K562 (cell line): Measurements from ENCODE around the gene RYR1. TPM values are rescaled to one million over a fixed set of nuclear protein-coding genes. Genes with fewer than 3 reads are reported as not detected.

Source experiments
- CAMTA2 ChIP-seq: fragments of 250-450 bp; sonication (Bioruptor Pico); conservative IDR thresholded peaks from 2 replicates; pipeline ENCODE4 v1.5.1; 2022
- CBFB ChIP-seq: sonication (generic); formaldehyde crosslinking; IDR thresholded peaks from 2 replicates; pipeline ENCODE4 v1.4.0; 2020; ENCODE audit warnings: mild to moderate bottlenecking, missing genetic modification reagents
- CSDE1 ChIP-seq, 2 experiments: fragments of 450-650 bp; IDR thresholded peaks; 2 replicates each; pipeline ENCODE4 v1.6.1; 2016; ENCODE audit warnings: mild to moderate bottlenecking in 1 of 2
- CTCFL ChIP-seq: IDR thresholded peaks from 2 replicates; pipeline ENCODE4 v1.6.1; 2011; ENCODE audit warnings: borderline replicate concordance, low read depth, mild to moderate bottlenecking, moderate library complexity, low read length; ENCODE audit not compliant: insufficient read depth, poor library complexity, severe bottlenecking
- E2F6 ChIP-seq, 2 experiments: IDR thresholded peaks; 2 replicates each; pipeline ENCODE4 v1.6.1; 2011; ENCODE audit warnings: borderline replicate concordance in 1 of 2, control low read depth in 1 of 2, low read depth in 1 of 2, low read length in 1 of 2, mild to moderate bottlenecking in 1 of 2, mixed read lengths in 1 of 2, moderate library complexity in 1 of 2; ENCODE audit not compliant: insufficient read depth in 1 of 2, insufficient read length in 1 of 2, poor library complexity in 1 of 2, severe bottlenecking in 1 of 2; ENCODE audit errors: extremely low read depth in 1 of 2
- HDAC1 ChIP-seq, 2 experiments: fragments of 450-650 bp; IDR thresholded peaks; 2 replicates each; pipeline ENCODE4 v1.6.1; 2016 to 2017; ENCODE audit warnings: inconsistent platforms in 1 of 2, mild to moderate bottlenecking in 1 of 2, moderate library complexity in 1 of 2
- KLF1 ChIP-seq: fragments of 450-650 bp; IDR thresholded peaks from 2 replicates; pipeline ENCODE4 v1.6.1; 2016; ENCODE audit warnings: missing genetic modification characterization, missing compliant biosample characterization
- MEIS2 ChIP-seq: fragments of 450-650 bp; IDR thresholded peaks from 2 replicates; pipeline ENCODE4 v1.6.1; 2014; ENCODE audit warnings: mild to moderate bottlenecking; ENCODE audit not compliant: partially characterized antibody
- NFIC ChIP-seq: fragments of 450-650 bp; IDR thresholded peaks from 2 replicates; pipeline ENCODE4 v1.6.1; 2017; ENCODE audit warnings: mild to moderate bottlenecking, inconsistent platforms
- NR2C2 ChIP-seq, 2 experiments: fragments of 200-800 bp in 1 of 2; sonication (Bioruptor generic) in 1 of 2; sonication (generic) in 1 of 2; formaldehyde crosslinking in 1 of 2; IDR thresholded peaks; 2 replicates each; pipeline versions ENCODE4 v1.6.1 to v1.8.0; 2016 to 2022; ENCODE audit warnings: mild to moderate bottlenecking in 1 of 2, missing compliant biosample characterization in 1 of 2, missing genetic modification characterization in 1 of 2, missing genetic modification reagents in 1 of 2
- RHOXF2B ChIP-seq: fragments of 250-450 bp; sonication (Bioruptor Pico); conservative IDR thresholded peaks from 2 replicates; pipeline ENCODE4 v1.5.1; 2021
- SIN3A ChIP-seq, 2 experiments: fragments of 150-350 bp in 1 of 2; IDR thresholded peaks; 2 replicates each; pipeline ENCODE4 v1.6.1; 2011 to 2016; ENCODE audit warnings: borderline replicate concordance in 2 of 2, low read depth in 2 of 2, low read length in 2 of 2, mild to moderate bottlenecking in 2 of 2, moderate library complexity in 2 of 2; ENCODE audit not compliant: control insufficient read depth in 1 of 2
- TCF15 ChIP-seq: fragments of 250-450 bp; sonication (Bioruptor Pico); IDR thresholded peaks from 2 replicates; pipeline ENCODE4 v1.8.0; 2022; ENCODE audit warnings: moderate library complexity, mild to moderate bottlenecking, inconsistent platforms
- TFAP4 ChIP-seq: sonication (generic); formaldehyde crosslinking; IDR thresholded peaks from 2 replicates; pipeline ENCODE4 v1.8.0; 2022; ENCODE audit warnings: missing genetic modification reagents, mild to moderate bottlenecking, moderate library complexity, borderline replicate concordance
- TGIF2 ChIP-seq: sonication (generic); formaldehyde crosslinking; IDR thresholded peaks from 2 replicates; pipeline ENCODE4 v1.8.1; 2022; ENCODE audit warnings: mild to moderate bottlenecking, missing genetic modification reagents, moderate library complexity
- VEZF1 ChIP-seq: fragments of 200-800 bp; sonication (Bioruptor generic); IDR thresholded peaks from 2 replicates; pipeline ENCODE4 v1.6.1; 2017; ENCODE audit warnings: missing genetic modification characterization, missing compliant biosample characterization
- ZBTB33 ChIP-seq: sonication (generic); formaldehyde crosslinking; IDR thresholded peaks from 2 replicates; pipeline ENCODE4 v1.8.1; 2023; ENCODE audit warnings: mild to moderate bottlenecking, missing genetic modification reagents
- ZNF431 ChIP-seq: sonication (generic); formaldehyde crosslinking; IDR thresholded peaks from 2 replicates; pipeline ENCODE4 v1.8.0; 2022; ENCODE audit warnings: mild to moderate bottlenecking, missing genetic modification reagents
- ZNF561 ChIP-seq: fragments of 450-650 bp; formaldehyde crosslinking; conservative IDR thresholded peaks from 2 replicates; pipeline ENCODE4 v1.4.0; 2020; ENCODE audit warnings: mild to moderate bottlenecking, moderate library complexity
- polyA plus RNA-seq, 8 experiments: library from polyadenylated mRNA; depleted of rRNA in 4 of 8; stranded (reverse) in 5 of 8; unstranded in 3 of 8; fragments of >200 nt; fragmentation: Nextera tagmentation in 2 of 8; fragmentation: Illumina TruSeq in 1 of 8; extraction: Ambion mirVana in 2 of 8; extraction: Trizol in 1 of 8; gene quantifications; 2 replicates each; pipeline versions ENCODE4 v1.2.1 to v1.2.3, GENCODE V29; 2011 to 2014; ENCODE audit warnings: inconsistent platforms in 1 of 8, missing spikeins in 1 of 8
- total RNA-seq, 7 experiments: library from RNA; depleted of rRNA in 6 of 7; stranded (reverse); fragments of >200 nt in 6 of 7; fragmentation: Illumina TruSeq in 2 of 7; extraction: Trizol in 2 of 7; gene quantifications; 2 replicates each; pipeline versions ENCODE4 v1.2.1 to v1.2.3, GENCODE V29; 2011 to 2021; ENCODE audit warnings: low replicate concordance in 1 of 7

The RYR1 gene
- total and polyA plus RNA-seq, 9 of the 15 experiments (the other 6 are each of a cell fraction or from before 2014, with no cell fraction given) = 0.11 to 7.4 (median 3.7) TPM

- TF ChIP-seq NR2C2 (CRISPR knock-in tag; IDR thresholded peaks at IDR 0.05) (no peak), NR2C2 (tag; IDR thresholded peaks at IDR 0.05) (0 out of 2 replicates have a peak, but pooled peaks have one; percentile 14), TFAP4 (CRISPR knock-in tag) (peak; percentile 64; the same call in 1 of the 2 replicates), ZNF431 (CRISPR knock-in tag) (no peak), TCF15 (no peak), ZBTB33 (no peak), KLF1 (tag) (no peak), HDAC1 (IDR thresholded peaks at IDR 0.05) (no peak), RHOXF2B (CRISPR knock-in tag) (no peak), E2F6 (IDR thresholded peaks at IDR 0.05; ENCODE audit: borderline replicate concordance in 1 of 2, extremely low read depth in 1 of 2, insufficient read depth in 1 of 2, insufficient read length in 1 of 2, low read depth in 1 of 2, low read length in 1 of 2, poor library complexity in 1 of 2, severe bottlenecking in 1 of 2) (peak in 1 of 2 experiments; percentile 24), CSDE1 (IDR thresholded peaks at IDR 0.05) (no peak), CBFB (no peak), CTCFL (no peak), CAMTA2 (CRISPR knock-in tag) (no peak), VEZF1 (CRISPR knock-in tag) (0 out of 2 replicates have a peak, but pooled peaks have one; percentile 6), TGIF2 (no peak), MEIS2 (peak; percentile 39), NFIC (0 out of 2 replicates have a peak, but pooled peaks have one; percentile 6), ZNF561 (CRISPR knock-in tag) (no peak), SIN3A (IDR thresholded peaks at IDR 0.05; ENCODE audit: borderline replicate concordance in 2 of 2, control insufficient read depth in 1 of 2, low read depth in 2 of 2, low read length in 2 of 2) (0 out of 4 replicates have a peak, but pooled peaks of 1 of the 2 experiments have one; percentile 16)
These were observed 117.9 kb downstream of the RYR1 start (continued) for GRCh38 chr19:38551450-38551813.
